ENCODE data around the gene C10orf143. TPM values are rescaled to one million over a fixed set of nuclear protein-coding genes. Genes with fewer than 3 reads are reported as not detected.
"Not testable (repeated sequence)": the region's sequence is repeated elsewhere in the genome, so short reads cannot be mapped to it uniquely, and the experiment has no call there.

C10orf143 gene
- total RNA-seq, 1 experiment from 2014 or later = 1.6 TPM

DNA sequence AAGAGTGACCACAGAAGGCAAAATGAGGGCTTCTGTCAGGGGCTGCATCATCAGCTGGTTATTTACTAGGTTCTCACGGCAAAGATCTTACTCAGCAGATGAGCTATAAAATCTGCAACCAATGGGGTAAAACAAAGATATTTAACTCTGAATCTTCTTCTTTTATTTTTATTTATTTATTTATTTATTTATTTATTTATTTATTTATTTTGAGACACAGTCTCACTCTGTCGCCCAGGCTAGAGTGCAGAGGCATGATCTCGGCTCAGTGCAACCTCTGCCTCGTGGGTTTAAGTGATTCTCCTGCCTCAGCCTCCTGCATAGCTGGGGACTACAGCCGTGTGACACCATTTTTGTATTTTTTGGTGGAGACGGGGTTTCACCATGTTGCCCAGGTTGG is 11.3 kb downstream of the C10orf143 start (continued):
- TF ChIP-seq MXD4 (CRISPR knock-in tag; IDR thresholded peaks at IDR 0.05; ENCODE audit: borderline replicate concordance) = no peak
- TF ChIP-seq MYBL2 (CRISPR knock-in tag; IDR thresholded peaks at IDR 0.05) = no peak
- no peak for TF ChIP-seq USF2 (CRISPR knock-in tag; IDR thresholded peaks at IDR 0.05)
- TF ChIP-seq PRRX2 (CRISPR knock-in tag; IDR thresholded peaks at IDR 0.05) = no peak
- TF ChIP-seq NR2C2 (CRISPR knock-in tag; IDR thresholded peaks at IDR 0.05) = no peak

DNA sequence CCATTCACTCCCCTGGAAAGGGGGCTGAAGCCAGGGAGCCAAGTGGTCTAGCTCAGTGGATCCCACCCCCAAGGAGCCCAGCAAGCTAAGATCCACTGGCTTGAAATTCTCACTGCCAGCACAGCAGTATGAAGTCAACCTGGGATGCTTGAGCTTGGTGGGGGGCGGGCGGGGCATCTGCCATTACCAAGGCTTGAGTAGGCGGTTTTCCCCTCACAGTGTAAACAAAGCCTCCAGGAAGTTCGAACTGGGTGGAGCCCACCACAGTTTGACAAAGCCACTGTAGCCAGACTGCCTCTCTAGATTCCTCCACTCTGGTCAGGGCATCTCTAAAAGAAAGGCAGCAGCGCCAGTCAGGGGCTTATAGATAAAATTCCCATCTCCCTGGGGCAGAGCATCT is 20.1 kb downstream of the C10orf143 start:
- not testable (repeated sequence) for H3K27me3 Mint-ChIP-seq (ENCODE audit: low read depth)

GRCh38 chr10:130080461-130080814 is 30.2 kb downstream of the C10orf143 start:
- no peaks in the 10 kb centered on the region for H3K36me3 Mint-ChIP-seq
- POLR2A ChIA-PET = no interaction called here
- peaks cover 8% of the 10 kb centered on the region for H3K4me1 Mint-ChIP-seq
- CTCF ChIA-PET = no interaction called here
- peaks cover 11% of the 10 kb centered on the region for H3K9me3 Mint-ChIP-seq
- no peak overlapping the region for H3K4me3 Mint-ChIP-seq
- H3K27ac Mint-ChIP-seq = no peak overlapping the region
- DNase-seq (ENCODE audit: low spot score) = no peak
- no peaks in the 10 kb centered on the region for H3K27me3 Mint-ChIP-seq (ENCODE audit: low read depth)
- no peak for ATAC-seq
- TF ChIP-seq GTF2I (CRISPR knock-in tag; conservative IDR thresholded peaks at IDR 0.05) = no peak
- no peak for TF ChIP-seq NR1H2 (CRISPR knock-in tag; IDR thresholded peaks at IDR 0.05)
- no peak for TF ChIP-seq ZNF423 (CRISPR knock-in tag; IDR thresholded peaks at IDR 0.05)
- TF ChIP-seq, protein P1, sequence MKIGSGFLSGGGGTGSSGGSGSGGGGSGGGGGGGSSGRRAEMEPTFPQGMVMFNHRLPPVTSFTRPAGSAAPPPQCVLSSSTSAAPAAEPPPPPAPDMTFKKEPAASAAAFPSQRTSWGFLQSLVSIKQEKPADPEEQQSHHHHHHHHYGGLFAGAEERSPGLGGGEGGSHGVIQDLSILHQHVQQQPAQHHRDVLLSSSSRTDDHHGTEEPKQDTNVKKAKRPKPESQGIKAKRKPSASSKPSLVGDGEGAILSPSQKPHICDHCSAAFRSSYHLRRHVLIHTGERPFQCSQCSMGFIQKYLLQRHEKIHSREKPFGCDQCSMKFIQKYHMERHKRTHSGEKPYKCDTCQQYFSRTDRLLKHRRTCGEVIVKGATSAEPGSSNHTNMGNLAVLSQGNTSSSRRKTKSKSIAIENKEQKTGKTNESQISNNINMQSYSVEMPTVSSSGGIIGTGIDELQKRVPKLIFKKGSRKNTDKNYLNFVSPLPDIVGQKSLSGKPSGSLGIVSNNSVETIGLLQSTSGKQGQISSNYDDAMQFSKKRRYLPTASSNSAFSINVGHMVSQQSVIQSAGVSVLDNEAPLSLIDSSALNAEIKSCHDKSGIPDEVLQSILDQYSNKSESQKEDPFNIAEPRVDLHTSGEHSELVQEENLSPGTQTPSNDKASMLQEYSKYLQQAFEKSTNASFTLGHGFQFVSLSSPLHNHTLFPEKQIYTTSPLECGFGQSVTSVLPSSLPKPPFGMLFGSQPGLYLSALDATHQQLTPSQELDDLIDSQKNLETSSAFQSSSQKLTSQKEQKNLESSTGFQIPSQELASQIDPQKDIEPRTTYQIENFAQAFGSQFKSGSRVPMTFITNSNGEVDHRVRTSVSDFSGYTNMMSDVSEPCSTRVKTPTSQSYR (CRISPR knock-in tag; IDR thresholded peaks at IDR 0.05) = no peak
- TF ChIP-seq, protein P2, sequence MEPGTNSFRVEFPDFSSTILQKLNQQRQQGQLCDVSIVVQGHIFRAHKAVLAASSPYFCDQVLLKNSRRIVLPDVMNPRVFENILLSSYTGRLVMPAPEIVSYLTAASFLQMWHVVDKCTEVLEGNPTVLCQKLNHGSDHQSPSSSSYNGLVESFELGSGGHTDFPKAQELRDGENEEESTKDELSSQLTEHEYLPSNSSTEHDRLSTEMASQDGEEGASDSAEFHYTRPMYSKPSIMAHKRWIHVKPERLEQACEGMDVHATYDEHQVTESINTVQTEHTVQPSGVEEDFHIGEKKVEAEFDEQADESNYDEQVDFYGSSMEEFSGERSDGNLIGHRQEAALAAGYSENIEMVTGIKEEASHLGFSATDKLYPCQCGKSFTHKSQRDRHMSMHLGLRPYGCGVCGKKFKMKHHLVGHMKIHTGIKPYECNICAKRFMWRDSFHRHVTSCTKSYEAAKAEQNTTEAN (CRISPR knock-in tag; IDR thresholded peaks at IDR 0.05) = no peak
- TF ChIP-seq ZNF121 (CRISPR knock-in tag; IDR thresholded peaks at IDR 0.05) = no peak
- no peak for TF ChIP-seq TEAD4 (CRISPR knock-in tag; IDR thresholded peaks at IDR 0.05)
- no peak for TF ChIP-seq CREM (CRISPR knock-in tag; IDR thresholded peaks at IDR 0.05)
- TF ChIP-seq ZNF263 (CRISPR knock-in tag; IDR thresholded peaks at IDR 0.05; ENCODE audit: low read depth) = no peak
- no peak for TF ChIP-seq MLX (CRISPR knock-in tag; IDR thresholded peaks at IDR 0.05)
- TF ChIP-seq AFF4 (CRISPR knock-in tag; IDR thresholded peaks at IDR 0.05; ENCODE audit: borderline replicate concordance) = no peak
- no peak for TF ChIP-seq RELA (CRISPR knock-in tag; IDR thresholded peaks at IDR 0.05; ENCODE audit: borderline replicate concordance)
- no peak for TF ChIP-seq IRF2 (CRISPR knock-in tag; IDR thresholded peaks at IDR 0.05; ENCODE audit: borderline replicate concordance, low read depth)
- no peak for TF ChIP-seq ATF2 (CRISPR knock-in tag; IDR thresholded peaks at IDR 0.05; ENCODE audit: borderline replicate concordance, low read depth)
- TF ChIP-seq CBFB (CRISPR knock-in tag; IDR thresholded peaks at IDR 0.05; ENCODE audit: low read depth) = no peak
- TF ChIP-seq MXD4 (CRISPR knock-in tag; IDR thresholded peaks at IDR 0.05; ENCODE audit: borderline replicate concordance) = no peak

More for the DNA sequence above, 20.1 kb downstream of the C10orf143 start:
- H3K36me3 Mint-ChIP-seq; ATAC-seq; H3K4me1 Mint-ChIP-seq; H3K27ac Mint-ChIP-seq; DNase-seq (ENCODE audit: low spot score); H3K4me3 Mint-ChIP-seq: not testable (repeated sequence)
- H3K9me3 Mint-ChIP-seq = peaks cover 21% of the 10 kb centered on the region
- CTCF ChIA-PET = interaction anchor here (0.9 kb wide), 1 partner anchor 19 kb away, joined by 3 read pairs; no protein-coding TSS in a partner anchor
- POLR2A ChIA-PET = interaction anchor here (0.6 kb wide), 1 partner anchor 50 kb away, joined by 9 read pairs; no protein-coding TSS in a partner anchor

Measured in WTC11 (cell line).